ENCODE results near the gene PRDM16.

- TF ChIP-seq CTCF (IDR thresholded peaks at IDR 0.05), result no peak
- TF ChIP-seq POLR2A (IDR thresholded peaks at IDR 0.05), result no peak
These were observed 253.5 kb downstream of the PRDM16 start for GRCh38 chr1:3322450-3323020.

Measured in uterus (tissue), 2 donors.